HG02870 (cell line): ENCODE measurements around the gene GTF3A.

Experiments
- ATAC-seq: cut with Tn5 transposase; IDR thresholded peaks from one replicate; pipeline ENCODE4 v1.9.1; 2021; ENCODE audit warnings: mild to moderate bottlenecking, moderate library complexity; ENCODE audit not compliant: unreplicated experiment

The GTF3A gene

DNA sequence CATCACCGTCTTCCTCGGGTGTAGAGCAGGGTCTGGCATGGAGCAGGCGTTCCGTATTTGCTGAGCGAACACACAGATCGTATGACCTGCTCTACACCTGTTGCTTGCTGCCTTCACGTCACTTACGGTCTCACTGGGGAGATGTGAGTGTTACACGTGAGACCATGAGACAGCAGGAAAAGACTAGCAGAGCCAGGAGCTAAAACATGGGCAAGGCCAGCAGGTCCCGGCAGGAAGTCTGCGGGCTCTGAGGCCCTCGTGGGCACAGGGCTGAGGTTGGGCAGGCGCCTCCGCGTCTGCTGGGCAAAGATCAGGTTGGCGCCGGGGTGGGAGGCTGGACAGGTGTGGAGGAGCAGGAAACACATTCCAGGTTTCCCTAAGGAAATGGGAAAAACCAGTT, 19.7 kb upstream of the GTF3A start:
- ATAC-seq, result no peak

- no peak for ATAC-seq
Observed at GRCh38 chr13:27405546-27406134, 18.8 kb upstream of the GTF3A start.

DNA sequence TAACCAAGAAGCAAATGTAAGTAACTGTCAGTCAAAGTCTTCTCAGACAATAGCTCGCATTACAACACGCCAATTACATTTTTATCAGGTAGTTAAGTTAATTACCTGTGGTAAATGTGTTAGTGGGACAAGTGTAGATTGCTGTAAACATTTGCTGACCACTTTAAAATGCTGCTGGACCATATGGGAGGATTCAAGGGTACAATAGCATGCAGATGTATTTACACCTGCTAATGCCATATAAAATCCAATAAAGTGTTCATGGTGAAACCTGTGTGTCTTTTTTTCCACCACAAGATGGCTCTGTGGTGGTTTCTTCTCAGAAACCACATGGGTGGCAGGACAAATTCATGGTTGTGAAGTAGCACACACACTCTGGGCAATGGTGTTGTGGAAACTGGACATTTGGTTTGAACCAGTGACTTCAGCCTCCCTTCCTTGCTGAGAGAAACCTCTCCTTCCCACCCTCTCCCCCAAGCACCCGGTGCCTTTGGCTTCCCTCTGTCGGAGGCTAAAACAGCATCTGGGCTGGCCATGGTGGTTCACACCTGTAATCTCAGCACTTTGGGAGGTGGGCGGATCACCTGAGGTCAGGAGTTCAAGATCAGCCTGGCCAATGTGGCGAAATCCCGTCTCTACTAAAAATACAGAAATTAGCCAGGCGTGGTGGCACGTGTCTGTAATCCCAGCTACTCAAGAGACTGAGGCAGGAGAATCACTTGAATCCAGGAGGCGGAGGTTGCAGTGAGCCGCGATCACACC, 18.1 kb upstream of the GTF3A start:
- ATAC-seq, result no peak

DNA sequence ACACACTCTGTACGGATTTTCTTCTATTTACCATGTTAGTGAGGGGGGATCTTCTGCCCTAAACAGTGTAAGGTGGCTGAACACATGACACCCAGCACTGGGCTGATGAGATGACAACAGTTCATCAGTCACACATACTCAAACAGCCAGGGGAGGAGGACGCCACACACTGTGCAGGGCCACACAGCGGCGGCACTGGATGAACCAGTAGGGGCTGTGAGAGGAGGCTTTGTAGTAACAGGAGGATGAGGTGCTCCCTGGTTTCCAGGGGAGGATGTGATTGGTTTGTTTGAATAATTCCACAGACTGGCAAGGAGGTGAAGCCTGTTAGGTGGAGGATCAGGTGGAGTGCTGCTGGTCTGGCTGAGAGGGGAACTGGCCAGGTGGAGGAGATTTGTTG, 16.3 kb upstream of the GTF3A start:
- no peak for ATAC-seq

- no peak for ATAC-seq
Observed at GRCh38 chr13:27409013-27409412, 15.4 kb upstream of the GTF3A start.

- no peak for ATAC-seq
Observed at GRCh38 chr13:27411341-27411740, 13.1 kb upstream of the GTF3A start.

DNA sequence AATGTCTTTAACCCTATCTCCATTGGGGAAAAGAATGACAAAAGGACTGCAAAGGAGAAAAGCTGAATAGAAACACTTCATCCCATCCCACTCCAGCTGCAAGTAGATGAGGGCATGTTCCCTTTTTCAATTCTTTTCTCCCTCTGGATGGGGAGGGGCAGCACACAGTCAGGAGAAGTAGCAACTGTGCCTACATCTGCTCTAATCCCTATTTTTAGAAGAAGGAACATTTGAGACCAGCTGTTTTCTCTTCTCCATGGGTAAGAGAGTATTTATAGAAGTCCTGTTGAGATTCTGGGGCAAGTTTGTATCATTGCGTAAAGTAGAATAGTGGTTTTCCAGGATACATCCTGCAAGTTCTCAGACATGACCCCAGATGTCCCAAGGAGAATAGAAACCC, 9.3 kb upstream of the GTF3A start:
- ATAC-seq, result no peak

- ATAC-seq, result no peak
Observed at GRCh38 chr13:27419328-27419727, 5.1 kb upstream of the GTF3A start.

- ATAC-seq, result no peak
Observed at GRCh38 chr13:27421101-27421871, 3.1 kb upstream of the GTF3A start.

GRCh38 chr13:27423333-27423732, 1.1 kb upstream of the GTF3A start:
- ATAC-seq, result no peak

DNA sequence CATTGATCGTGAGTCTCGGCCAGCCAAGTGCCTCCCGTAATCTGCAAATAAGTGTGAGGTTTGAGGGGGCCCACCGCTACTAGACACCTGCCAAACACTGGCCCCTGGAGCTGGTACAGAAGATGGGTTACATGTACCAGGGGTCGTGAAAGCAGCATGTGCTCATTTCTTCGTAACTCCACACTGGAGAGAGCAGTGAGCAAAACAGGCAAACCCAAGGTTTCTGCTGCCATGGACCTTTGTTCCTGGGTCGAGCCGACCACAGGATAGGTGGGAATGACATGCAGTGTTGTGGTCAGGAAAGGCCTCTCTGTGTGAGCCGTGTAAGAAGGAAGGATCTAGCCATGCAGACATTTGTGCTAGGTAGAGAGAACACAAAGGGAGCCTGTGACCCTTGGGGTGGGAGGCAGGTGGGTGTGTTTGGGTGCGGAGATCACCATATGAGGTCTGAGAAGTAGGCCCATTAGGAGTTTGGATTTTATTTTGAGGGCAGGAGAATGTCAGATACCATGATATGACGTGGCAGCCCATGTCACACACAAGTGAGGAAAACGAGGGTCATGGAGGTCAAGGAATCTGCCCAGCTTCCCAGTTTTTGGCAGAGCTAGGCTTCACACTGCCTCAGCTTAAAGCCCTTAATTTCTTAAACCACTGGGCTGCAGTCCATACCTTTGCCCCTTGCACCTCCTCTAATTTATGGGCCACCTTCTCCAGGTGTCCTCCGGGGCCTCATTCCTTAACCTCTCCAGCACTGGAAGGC, 919 bp downstream of the GTF3A start:
- ATAC-seq, result no peak

GRCh38 chr13:27425918-27426630, 1.7 kb downstream of the GTF3A start:
- peak; percentile 48 for ATAC-seq

GRCh38 chr13:27427641-27428040, 3.2 kb downstream of the GTF3A start:
- ATAC-seq, result no peak

GRCh38 chr13:27428160-27428559, 3.7 kb downstream of the GTF3A start:
- no peak for ATAC-seq

- ATAC-seq, result no peak
Observed at GRCh38 chr13:27432180-27432579, 7.8 kb downstream of the GTF3A start.

DNA sequence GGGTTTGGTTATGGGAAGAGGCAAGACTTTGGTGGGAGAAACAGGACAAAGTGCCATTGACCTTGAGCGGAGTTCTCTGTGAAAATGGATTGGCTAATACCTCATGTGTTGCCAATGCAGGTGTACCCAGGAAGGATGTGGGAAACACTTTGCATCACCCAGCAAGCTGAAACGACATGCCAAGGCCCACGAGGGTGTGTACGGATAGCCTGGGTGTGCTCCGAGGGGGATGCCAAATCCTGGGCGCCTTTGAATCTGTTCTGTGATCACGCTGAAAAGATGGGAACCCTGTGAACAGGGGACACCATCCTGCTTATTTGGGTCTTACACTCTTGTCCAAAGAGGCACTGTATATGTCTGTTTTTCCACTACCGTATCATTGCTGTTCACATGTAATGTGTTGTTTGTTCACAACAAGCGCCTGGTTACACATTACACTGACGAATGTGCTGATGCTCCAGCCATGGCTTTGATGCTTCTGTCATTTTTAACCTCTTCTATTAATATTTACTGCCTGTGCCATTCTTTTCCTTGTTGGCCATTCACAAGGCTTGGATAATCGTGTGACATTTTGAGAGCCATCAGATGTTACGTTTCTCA, 8.3 kb downstream of the GTF3A start:
- ATAC-seq, result no peak

DNA sequence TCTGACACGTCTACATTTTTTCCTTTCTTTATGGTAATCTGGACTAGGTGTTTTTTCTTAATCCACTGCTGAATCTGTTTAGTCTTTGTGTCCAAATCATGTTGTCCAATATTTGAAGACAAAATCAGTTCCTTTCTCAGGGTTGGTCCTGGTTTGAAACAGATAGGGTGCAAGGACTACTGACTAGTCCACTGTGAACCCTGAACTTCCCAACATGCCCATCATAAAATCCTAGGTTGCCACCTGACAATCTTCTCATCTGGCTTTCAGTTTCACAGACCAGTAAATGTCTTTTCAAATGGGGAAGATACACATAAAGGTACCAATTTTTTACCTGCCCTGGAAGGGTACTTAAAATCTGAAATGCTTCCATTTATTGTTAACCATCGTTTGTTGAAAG, 12.7 kb downstream of the GTF3A start:
- no peak for ATAC-seq

- no peak for ATAC-seq
Observed at GRCh38 chr13:27440408-27440807, 16.0 kb downstream of the GTF3A start.

GRCh38 chr13:27442071-27442647, 17.7 kb downstream of the GTF3A start:
- ATAC-seq, result no peak

GRCh38 chr13:27442797-27443196, 18.4 kb downstream of the GTF3A start:
- no peak for ATAC-seq
